Measurements from ENCODE around the gene AGK.

AGK gene

GRCh38 chr7:141698247-141699015 lies 147.2 kb downstream of the AGK start:
- no peak for TF ChIP-seq CTCF (IDR thresholded peaks at IDR 0.05; ENCODE audit: low read depth, low read length)
- no peaks in the 10 kb centered on the region for H3K36me3 ChIP-seq
- H3K9me3 ChIP-seq (ENCODE audit: severe bottlenecking), result no peaks in the 10 kb centered on the region
- H3K27ac ChIP-seq, result no peak overlapping the region
- no peak overlapping the region for H3K4me3 ChIP-seq (ENCODE audit: low read depth, low read length)
- no peak for DNase-seq
- H3K27me3 ChIP-seq (ENCODE audit: insufficient read depth, low read depth, severe bottlenecking), result peaks cover 59% of the 10 kb centered on the region

DNA sequence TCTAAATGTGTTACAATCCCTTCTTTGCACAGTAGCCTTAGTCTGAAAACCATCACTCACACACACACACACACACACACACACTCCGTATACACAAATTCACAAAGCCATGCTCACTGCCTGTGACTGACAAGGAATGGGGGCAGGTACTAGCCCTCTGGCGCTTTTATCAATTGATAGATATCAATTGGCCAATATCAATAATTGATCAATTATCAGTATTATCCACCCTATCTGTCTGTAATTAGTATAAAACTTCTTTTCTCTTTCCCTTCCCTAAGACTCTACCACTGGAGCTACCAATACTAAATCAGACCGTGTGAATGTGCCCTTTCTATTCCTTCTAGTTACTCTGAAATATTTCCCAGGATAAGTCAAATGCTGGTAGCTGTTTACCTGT lies 148.7 kb downstream of the AGK start:
- H3K27me3 ChIP-seq (ENCODE audit: insufficient read depth, low read depth, severe bottlenecking), result peaks cover 70% of the 10 kb centered on the region
- no peak for DNase-seq
- no peak for TF ChIP-seq CTCF (IDR thresholded peaks at IDR 0.05; ENCODE audit: low read depth, low read length)
- no peak overlapping the region for H3K27ac ChIP-seq
- no peak overlapping the region for H3K4me3 ChIP-seq (ENCODE audit: low read depth, low read length)
- no peaks in the 10 kb centered on the region for H3K9me3 ChIP-seq (ENCODE audit: severe bottlenecking)
- H3K36me3 ChIP-seq, result no peaks in the 10 kb centered on the region

DNA sequence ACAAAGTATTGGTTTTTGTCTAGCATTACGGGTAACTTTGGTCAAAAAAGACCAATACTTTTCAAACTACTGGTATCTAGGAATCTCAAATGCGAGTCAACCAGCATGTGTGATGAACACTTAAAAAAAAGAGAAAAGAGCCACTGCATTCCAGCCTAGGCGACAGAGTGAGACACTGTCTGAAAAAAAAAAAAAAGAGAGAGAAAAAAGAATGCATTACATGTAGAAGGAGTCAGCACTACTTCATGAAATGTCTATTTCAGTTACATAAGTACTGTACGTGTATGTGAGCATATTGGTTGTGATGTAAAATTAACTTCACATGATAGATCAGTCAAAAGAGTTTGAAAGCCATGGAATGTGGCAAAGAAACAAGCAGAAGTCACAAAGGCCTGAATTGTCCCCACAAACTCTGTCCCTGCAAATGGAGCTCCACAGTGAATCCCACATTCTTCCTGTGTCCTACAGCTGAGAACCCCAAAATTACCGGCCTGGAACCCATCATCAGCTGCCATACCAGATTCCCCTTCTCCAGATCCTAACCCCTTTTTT lies 149.2 kb downstream of the AGK start:
- H3K36me3 ChIP-seq, result no peaks in the 10 kb centered on the region
- H3K4me3 ChIP-seq (ENCODE audit: low read depth, low read length), result no peak overlapping the region
- TF ChIP-seq CTCF (IDR thresholded peaks at IDR 0.05; ENCODE audit: low read depth, low read length), result no peak
- no peak overlapping the region for H3K27ac ChIP-seq
- H3K27me3 ChIP-seq (ENCODE audit: insufficient read depth, low read depth, severe bottlenecking), result peaks cover 72% of the 10 kb centered on the region
- DNase-seq, result no peak
- no peaks in the 10 kb centered on the region for H3K9me3 ChIP-seq (ENCODE audit: severe bottlenecking)

- TF ChIP-seq CTCF (IDR thresholded peaks at IDR 0.05; ENCODE audit: low read depth, low read length), result no peak
- DNase-seq, result peak; percentile 76
- Histone ChIP-seq H3K36me3 (no peaks in the 10 kb centered on the region), H3K27ac (no peak overlapping the region), H3K4me3 (ENCODE audit: low read depth, low read length) (no peak overlapping the region), H3K9me3 (ENCODE audit: severe bottlenecking) (no peaks in the 10 kb centered on the region), H3K27me3 (ENCODE audit: insufficient read depth, low read depth, severe bottlenecking) (peaks cover 68% of the 10 kb centered on the region)
Measured at GRCh38 chr7:141700848-141701371, 149.7 kb downstream of the AGK start.

DNA sequence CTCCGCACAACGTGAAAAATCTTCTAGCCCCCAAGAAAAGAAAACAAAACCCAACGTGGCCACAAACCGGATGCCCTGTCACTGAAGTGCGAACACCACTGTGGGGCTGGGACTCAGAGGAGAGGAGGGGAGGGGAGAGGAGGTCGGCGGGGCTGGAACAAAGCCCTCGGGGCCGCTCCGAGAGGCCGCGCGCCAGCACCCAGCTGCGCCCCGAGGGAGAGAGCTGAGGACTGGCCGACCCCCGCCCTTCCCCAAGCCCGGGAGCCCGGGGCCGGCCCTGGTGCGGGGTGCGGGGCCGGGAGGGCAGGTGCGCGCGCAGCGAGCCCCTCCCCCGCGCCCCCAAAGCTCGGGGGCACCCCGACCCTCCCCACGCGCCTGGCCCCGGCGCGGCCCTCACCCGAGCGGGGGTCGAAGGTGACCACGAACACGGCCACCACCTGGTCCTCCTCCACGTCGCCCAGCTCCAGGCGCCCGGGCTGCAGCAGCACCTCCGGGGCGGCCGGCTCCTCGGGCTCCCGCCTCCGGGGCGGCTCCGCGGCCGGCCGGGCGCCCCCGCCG lies 150.4 kb downstream of the AGK start:
- Histone ChIP-seq H3K27ac (no peak overlapping the region), H3K9me3 (ENCODE audit: severe bottlenecking) (no peaks in the 10 kb centered on the region), H3K4me3 (ENCODE audit: low read depth, low read length) (peak overlapping the region; percentile 32), H3K36me3 (no peaks in the 10 kb centered on the region), H3K27me3 (ENCODE audit: insufficient read depth, low read depth, severe bottlenecking) (peaks cover 64% of the 10 kb centered on the region)
- DNase-seq, result peak; percentile 15
- TF ChIP-seq CTCF (IDR thresholded peaks at IDR 0.05; ENCODE audit: low read depth, low read length), result no peak
